Activated gamma-delta T cell (primary cell): ENCODE measurements around the gene POLR2M.

Experiments used
- DNase-seq: peaks from one replicate; lab custom pipeline; 2025; lab: John Stamatoyannopoulos, UW

POLR2M gene

DNA sequence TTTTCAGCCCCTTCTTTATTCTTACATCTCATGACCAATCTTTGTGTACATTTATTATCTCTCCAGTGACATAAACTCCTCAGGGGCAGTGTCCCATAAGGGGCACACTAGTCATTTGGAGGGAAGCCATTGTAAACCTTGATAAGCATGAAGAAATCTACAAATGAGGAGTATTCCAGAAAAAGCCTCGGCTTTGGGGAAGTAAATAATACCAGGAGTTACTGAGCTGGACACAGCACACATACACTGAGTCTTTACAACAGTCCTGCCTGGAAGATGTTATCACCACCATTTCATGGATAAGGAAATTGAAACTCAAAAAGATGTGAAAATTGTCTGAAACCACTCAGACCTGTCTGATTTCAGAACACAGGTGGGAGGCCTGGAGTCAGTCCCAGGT, 15.4 kb upstream of the POLR2M start:
- no peak for DNase-seq

DNA sequence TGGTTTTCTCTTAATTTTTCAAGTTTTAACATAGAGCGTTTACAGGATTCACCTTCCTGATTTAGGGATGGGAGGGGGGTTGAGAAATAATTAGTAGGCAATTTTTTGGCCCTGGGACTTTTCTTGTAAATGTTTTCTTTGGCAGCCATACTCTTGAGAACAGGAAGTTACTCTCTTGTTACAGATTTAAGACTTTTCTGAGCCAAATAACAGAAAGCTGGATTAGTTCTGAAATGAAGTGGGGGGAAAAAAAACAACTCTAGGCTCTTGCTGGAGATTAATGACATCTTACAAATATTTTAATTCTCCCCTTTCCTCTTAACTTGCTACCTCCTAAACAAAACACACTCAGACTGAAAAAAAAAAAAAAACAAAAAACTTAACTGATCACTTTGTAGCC, 13.8 kb upstream of the POLR2M start:
- no peak for DNase-seq

GRCh38 chr15:57694279-57694678, 12.2 kb upstream of the POLR2M start:
- DNase-seq: no peak

GRCh38 chr15:57696146-57696545, 10.4 kb upstream of the POLR2M start:
- no peak for DNase-seq

DNA sequence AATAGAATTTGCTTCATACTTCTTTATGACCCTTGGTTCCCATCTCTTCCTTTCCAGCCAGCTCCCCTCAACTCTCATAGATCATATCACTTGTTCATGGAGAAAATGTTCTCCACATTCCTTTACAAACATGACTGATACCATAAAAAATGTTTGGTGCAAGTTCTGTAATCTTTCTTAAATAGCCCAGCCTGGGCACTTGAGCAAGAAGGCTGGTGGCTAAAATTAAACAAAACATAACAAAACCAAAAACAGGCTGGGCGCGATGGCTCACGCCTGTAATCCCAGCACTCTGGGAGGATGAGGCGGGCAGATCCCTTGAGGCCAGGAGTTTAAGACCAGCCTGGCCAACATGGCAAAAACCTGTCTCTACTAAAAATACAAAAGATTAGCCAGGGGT, 8.9 kb upstream of the POLR2M start:
- no peak for DNase-seq

GRCh38 chr15:57698243-57698642, 8.3 kb upstream of the POLR2M start:
- no peak for DNase-seq

GRCh38 chr15:57698991-57699390, 7.5 kb upstream of the POLR2M start:
- no peak for DNase-seq

- no peak for DNase-seq
These were observed 3.1 kb upstream of the POLR2M start for GRCh38 chr15:57703387-57703786.

DNA sequence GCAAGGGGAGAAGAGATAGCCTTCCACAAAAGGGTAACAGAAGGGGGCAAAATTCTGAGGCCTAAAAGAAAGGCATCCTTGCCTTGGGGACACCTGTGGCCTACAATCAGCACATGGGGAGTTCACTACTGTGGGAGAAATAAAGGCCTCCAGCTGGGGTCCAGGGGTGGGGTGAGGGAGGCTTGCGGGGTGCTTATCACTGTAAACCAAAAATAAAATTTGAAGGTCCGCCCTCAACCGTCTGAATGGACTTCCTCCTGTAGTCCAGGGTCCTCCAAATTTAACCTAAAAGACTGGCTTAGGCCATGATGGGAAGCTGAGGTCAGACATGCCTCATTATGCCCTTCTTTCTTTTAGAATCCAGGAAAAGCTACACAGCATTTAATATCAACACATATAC, 2.1 kb upstream of the POLR2M start:
- DNase-seq: no peak

- no peak for DNase-seq
These were observed 639 bp upstream of the POLR2M start for GRCh38 chr15:57705746-57706404.

GRCh38 chr15:57708047-57708446, 1.5 kb downstream of the POLR2M start:
- DNase-seq: no peak

DNA sequence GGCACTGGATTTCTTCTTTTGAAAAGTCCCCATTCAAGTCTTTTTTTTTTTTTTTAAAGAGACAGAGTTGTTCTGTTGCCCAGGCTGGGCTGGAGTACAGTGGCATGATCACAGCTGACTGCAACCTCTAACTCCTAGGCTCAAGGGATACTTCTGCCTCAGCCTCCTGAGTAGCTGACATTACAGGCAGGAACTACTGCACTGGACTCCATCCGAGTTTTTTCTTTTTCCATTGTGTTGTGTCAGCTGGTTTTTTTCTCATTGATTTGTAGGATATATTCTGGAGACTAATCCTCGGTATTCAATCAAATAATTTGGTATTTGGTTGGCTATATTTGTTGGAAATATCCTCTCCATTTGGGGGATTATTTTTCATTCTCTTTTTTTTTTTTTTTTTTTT, 11.8 kb downstream of the POLR2M start:
- DNase-seq: no peak

GRCh38 chr15:57720867-57721266, 14.4 kb downstream of the POLR2M start:
- DNase-seq: no peak

- DNase-seq: no peak
These were observed 19.9 kb downstream of the POLR2M start for GRCh38 chr15:57726411-57726810.

GRCh38 chr15:57727031-57727430, 20.5 kb downstream of the POLR2M start:
- no peak for DNase-seq

DNA sequence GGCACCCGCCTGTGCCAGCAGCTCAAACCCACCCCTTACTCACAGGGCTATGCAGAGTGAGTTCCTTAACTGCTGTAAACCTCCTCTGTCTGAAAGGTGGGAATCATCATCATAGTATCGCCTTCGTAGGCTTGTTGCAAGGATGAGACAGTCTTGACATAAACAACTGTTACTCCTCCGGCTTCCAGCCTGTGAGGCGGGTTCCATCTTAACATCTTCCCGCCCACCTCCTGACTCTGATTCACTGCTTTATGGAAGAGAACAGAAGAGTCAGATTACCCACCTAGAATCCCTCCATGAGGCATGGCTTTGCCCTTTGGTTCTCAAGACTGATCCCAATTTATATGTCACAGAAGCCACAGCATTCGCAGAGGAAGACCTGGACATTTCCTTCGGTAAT, 21.9 kb downstream of the POLR2M start:
- DNase-seq: no peak

GRCh38 chr15:57730876-57731275, 24.4 kb downstream of the POLR2M start:
- no peak for DNase-seq

DNA sequence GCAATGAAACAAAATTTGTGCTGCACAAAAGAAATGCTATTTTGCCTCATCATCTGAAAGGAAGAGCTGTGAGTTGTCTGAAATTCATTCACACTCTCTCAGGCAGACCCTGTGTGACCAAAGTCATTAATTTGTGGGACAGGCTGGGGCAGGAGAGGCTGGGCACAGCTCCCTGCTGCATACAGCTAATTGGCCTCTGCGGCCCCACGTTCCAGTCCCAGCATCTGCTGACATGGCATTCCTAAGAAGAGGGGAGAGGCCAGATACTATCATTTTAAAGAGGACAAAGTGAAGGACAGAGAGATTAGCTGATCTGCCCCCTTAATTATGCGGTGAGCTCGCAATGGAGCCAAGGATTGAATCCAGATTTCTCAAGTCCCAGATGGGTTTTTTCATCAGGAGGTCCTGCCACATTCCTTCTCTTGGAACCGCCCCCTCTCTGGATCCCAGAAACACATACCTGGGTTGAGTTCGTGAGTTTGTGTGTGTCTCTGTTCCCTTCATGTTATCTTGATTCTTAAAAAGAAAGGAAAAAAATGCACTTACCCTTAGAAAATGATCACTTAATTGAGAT, 25.1 kb downstream of the POLR2M start:
- DNase-seq: no peak

- no peak for DNase-seq
These were observed 26.2 kb downstream of the POLR2M start for GRCh38 chr15:57732526-57733331.

GRCh38 chr15:57734860-57735259, 28.3 kb downstream of the POLR2M start:
- no peak for DNase-seq

- no peak for DNase-seq
These were observed 28.9 kb downstream of the POLR2M start for GRCh38 chr15:57735431-57735830.

DNA sequence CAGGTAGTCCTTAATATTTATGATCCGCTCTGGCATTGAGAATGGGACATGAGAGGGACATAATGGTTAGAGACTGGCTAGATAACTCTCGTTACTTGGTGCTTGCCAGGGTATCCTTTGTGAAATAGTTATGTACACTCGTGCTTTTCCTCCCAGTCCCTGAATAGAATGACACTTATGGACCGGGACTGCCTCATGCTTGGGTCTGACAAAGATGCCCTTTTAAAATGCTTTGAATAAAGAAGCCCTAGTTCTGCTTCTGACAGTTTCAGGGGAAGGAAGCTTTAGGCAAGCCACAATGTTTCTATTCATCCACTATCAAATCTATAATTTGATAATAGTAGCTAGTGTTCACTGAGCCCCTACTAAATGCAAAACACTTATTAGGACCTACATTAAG, 29.4 kb downstream of the POLR2M start:
- DNase-seq: no peak

DNA sequence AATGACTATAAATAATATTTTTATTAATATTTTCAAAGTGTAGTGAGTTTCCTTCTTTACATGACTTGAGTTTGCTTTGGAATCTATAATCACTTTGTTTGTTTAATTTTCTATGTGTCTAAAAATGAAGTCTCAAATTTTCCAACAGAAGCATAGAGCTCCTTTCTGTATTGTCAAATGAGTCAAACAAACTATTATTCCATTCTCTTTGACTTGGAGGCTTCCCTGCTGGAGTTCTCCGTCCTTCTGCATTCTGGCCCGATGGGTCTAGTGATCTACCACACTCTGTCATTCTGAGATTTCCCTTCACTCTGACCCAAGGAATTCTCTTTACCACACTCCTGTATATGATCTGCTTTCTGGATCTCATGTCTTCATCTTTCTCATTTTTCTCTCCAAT, 30.1 kb downstream of the POLR2M start:
- DNase-seq: no peak
